Fibroblast of villous mesenchyme (primary cell): ENCODE measurements around the gene ERCC6L. TPM values are rescaled to one million over a fixed set of nuclear protein-coding genes. Genes with fewer than 3 reads are reported as not detected.

Source experiments
- DNase-seq: peaks from one replicate; pipeline ENCODE4 v3.0.0-alpha.2; 2010; ENCODE audit warnings: low read depth
- H3K4me3 ChIP-seq: 2 replicates; pipeline ENCODE4 v1.5.1; 2011; ENCODE audit warnings: low read depth, mild to moderate bottlenecking, low read length
- total RNA-seq: library from RNA; depleted of rRNA; stranded (reverse); fragments of >200 nt; gene quantifications from 2 replicates; pipeline ENCODE4 v1.2.3, GENCODE V29; 2012
- TF ChIP-seq, protein P1 (sequence below): IDR thresholded peaks from 2 replicates; pipeline ENCODE4 v1.5.1; 2012; ENCODE audit warnings: low read depth, mild to moderate bottlenecking, low read length; ENCODE audit not compliant: insufficient read depth

ERCC6L gene, protein sequence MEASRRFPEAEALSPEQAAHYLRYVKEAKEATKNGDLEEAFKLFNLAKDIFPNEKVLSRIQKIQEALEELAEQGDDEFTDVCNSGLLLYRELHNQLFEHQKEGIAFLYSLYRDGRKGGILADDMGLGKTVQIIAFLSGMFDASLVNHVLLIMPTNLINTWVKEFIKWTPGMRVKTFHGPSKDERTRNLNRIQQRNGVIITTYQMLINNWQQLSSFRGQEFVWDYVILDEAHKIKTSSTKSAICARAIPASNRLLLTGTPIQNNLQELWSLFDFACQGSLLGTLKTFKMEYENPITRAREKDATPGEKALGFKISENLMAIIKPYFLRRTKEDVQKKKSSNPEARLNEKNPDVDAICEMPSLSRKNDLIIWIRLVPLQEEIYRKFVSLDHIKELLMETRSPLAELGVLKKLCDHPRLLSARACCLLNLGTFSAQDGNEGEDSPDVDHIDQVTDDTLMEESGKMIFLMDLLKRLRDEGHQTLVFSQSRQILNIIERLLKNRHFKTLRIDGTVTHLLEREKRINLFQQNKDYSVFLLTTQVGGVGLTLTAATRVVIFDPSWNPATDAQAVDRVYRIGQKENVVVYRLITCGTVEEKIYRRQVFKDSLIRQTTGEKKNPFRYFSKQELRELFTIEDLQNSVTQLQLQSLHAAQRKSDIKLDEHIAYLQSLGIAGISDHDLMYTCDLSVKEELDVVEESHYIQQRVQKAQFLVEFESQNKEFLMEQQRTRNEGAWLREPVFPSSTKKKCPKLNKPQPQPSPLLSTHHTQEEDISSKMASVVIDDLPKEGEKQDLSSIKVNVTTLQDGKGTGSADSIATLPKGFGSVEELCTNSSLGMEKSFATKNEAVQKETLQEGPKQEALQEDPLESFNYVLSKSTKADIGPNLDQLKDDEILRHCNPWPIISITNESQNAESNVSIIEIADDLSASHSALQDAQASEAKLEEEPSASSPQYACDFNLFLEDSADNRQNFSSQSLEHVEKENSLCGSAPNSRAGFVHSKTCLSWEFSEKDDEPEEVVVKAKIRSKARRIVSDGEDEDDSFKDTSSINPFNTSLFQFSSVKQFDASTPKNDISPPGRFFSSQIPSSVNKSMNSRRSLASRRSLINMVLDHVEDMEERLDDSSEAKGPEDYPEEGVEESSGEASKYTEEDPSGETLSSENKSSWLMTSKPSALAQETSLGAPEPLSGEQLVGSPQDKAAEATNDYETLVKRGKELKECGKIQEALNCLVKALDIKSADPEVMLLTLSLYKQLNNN
- 2.3 and 5.6 TPM in 2 replicates for total RNA-seq

DNA sequence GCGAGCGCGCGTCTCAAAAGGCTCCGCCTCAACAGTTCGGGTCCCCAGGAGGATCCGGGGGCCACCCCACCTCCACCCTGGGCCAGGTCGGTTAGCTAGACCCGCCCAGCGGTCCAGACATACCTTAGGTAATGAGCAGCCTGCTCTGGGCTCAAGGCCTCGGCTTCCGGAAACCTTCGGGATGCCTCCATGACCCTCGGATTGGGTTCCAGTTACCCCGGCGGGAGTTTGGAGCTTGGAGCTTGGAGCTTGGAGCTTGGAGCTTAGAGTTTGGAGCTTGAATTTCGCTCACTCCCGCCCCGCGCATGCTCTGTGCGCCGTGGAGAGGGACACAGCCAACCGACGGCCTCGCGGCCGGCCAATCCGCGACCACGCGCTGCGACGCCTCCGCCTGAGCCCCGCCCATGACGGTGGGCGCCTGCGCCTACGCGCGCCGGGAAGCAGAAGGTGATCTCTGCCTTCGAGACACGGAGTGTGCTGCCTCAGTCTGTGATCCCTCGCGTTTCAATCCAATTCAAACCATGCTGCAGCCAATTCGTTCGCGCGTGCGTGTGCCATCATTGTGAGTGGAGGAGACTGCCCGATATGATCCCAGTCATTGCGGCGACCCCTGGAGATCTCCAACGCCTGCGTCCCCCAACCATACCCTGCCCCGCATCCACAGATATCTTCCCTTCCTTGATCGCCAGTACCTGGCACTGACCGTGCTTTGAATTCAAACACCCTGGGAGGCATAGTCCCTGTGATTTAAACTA lies at the start of gene ERCC6L:
TSS of gene ERCC6L (minus strand) at position 307 of the 755 bp plus-strand sequence. CDS start at position 191, 116 bp downstream.
- H3K4me3 ChIP-seq = peak within 1 kb of the TSS; percentile 50
- peak; percentile 81 for DNase-seq
- TF ChIP-seq, protein P1, sequence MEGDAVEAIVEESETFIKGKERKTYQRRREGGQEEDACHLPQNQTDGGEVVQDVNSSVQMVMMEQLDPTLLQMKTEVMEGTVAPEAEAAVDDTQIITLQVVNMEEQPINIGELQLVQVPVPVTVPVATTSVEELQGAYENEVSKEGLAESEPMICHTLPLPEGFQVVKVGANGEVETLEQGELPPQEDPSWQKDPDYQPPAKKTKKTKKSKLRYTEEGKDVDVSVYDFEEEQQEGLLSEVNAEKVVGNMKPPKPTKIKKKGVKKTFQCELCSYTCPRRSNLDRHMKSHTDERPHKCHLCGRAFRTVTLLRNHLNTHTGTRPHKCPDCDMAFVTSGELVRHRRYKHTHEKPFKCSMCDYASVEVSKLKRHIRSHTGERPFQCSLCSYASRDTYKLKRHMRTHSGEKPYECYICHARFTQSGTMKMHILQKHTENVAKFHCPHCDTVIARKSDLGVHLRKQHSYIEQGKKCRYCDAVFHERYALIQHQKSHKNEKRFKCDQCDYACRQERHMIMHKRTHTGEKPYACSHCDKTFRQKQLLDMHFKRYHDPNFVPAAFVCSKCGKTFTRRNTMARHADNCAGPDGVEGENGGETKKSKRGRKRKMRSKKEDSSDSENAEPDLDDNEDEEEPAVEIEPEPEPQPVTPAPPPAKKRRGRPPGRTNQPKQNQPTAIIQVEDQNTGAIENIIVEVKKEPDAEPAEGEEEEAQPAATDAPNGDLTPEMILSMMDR = no peak

DNA sequence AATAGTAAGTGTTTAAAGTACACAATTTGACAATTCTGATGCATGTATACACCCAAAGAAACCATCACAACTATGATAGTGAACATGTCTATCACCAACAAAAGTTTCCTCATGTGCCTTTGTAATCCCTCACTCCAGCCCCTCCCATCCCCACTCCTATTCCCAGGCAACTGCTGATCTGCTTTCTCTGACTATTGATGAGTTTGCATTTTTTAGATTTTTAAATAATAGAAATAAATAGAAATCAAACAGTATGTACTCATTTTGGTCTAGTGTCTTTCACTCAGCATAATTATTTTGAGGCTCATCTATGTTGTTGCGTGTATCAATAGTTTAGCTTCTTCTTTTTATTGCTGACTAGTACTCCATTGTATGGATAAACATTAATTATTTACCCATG lies 43.5 kb upstream of the ERCC6L start:
- H3K4me3 ChIP-seq = no peak overlapping the region
- DNase-seq = no peak
- TF ChIP-seq, protein P1 = no peak

DNA sequence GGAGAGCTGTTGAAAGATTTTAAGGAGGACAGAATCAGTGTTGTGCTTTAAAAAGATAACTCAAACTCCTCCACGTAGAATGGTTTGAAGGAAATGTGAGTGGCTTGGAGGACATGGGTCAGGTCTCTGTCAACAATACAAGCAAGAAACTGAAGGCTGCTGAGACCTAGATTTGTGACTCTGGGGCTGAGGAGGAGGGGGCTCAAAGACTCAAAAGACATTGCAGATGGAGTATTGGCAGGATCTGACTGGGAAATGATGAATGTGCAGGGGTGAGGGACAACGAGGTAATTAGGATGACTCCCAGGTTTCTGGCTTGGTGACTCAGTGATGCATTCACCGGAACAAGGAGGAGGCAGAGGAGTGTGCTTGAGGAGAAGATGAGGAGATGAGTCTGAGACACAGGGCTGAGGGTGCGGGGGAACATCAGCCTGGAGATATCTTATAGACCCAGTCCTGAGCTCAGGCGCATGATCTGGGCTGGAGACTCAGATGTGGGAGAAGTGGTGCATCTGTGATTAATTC lies 41.6 kb upstream of the ERCC6L start:
- no peak for DNase-seq
- no peak overlapping the region for H3K4me3 ChIP-seq
- TF ChIP-seq, protein P1 = no peak

DNA sequence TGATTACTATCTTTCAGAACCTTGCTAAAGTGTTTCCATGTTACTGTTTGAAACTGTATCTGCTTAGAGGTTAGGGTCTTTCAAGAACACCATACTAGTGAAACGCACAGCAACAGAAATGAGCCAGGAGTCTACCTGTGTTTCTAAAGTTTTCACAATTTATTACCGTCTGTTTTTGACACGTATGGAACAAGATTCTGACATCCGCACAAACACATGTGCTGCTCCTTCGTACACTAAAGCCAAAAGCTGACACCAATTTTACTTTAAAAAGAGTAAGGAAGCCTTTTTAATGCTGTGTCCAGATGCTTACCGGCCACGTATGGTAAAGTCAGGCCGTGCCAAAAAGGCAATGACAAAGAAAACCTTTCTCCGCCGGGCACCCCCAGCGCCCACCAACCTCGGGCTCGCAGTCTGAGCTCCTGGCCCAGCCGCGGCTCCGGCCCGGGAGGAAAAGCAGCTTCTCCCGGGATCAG lies 37.7 kb upstream of the ERCC6L start:
- TF ChIP-seq, protein P1 = no peak
- DNase-seq = no peak
- H3K4me3 ChIP-seq = peak overlapping the region; percentile 81

DNA sequence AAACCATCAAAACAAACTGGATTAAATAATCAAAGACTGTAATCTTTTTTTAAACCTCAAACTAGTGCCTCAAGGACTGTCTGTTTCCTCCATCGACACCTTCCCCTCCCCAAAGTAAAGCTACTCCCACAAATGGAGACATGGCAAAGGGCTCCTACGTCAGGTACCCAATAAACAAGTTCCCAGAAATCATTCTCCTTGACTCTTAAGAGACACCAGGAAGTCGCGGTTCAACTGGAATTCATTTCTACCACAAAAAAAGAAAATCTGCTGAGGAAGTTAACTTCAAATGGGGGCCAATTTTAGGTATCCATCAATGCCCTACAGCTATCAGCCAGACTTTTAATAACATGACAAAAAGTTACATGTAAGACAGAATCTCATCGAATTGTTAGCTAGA lies 35.7 kb upstream of the ERCC6L start:
- peak; percentile 66 for DNase-seq
- peak overlapping the region; percentile 81 for H3K4me3 ChIP-seq
- TF ChIP-seq, protein P1 = no peak
